ENCODE measurements around the gene SCART1.
"Not testable (repeated sequence)": the region's sequence is repeated elsewhere in the genome, so short reads cannot be mapped to it uniquely, and the experiment has no call there.

SCART1 gene

DNA sequence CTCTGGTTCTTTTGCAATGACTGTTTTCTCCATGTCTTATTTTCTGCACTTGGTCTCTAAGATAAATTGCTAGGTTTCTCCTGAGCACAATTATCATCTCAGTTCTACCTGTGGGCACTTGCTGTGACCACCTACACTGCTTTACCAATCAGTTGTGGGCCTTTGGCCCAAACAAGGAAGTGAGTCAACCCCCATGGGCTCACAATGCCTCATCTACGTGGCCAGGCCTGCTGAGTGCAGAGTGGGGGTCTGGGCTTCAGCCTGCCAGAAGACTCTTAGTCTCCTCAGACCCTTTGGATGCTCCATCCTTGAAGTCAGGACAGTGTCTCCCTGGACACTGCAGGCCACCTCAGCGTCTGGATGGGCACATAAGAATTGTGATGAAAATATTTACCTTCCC lies 20.3 kb downstream of the SCART1 start:
- DNase-seq (ENCODE audit: low read depth) = no peak

DNA sequence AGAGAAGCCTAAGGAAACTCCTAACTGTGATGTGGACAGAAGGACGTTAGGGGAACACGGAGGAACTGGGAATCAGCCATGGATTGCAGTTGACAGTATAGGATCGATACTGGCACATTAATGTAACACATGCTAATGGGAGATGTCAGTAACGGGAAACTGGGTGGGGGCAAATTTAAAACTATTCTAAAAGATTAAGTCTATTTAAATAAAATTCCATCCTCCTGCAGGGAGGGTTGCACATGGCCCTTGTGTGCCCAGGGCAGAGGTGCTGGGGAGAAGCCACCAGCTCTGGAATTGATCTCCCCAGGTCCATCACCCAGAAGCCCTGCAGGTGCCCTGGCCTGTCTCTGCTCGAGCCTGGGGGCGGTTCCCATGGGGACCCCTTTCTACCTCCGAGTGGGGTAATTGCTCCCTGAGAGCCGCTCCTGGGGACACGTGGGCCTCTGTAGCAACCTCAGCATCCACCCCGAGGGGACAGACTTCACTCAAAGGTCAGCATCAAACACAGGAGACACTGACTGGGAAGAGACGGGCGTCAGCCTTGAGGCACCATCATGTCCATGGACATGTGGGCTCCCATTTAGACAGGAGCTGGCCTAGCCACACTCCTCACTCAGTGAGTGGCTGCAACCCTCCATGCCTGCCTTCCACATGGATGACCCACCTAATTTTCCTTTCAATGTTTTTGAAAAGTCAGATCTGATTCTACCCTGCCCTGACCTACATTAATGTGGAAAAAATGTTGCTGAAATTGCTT lies 21.1 kb downstream of the SCART1 start:
- DNase-seq (ENCODE audit: low read depth) = no peak

GRCh38 chr10:133475425-133475734 lies 21.6 kb downstream of the SCART1 start:
- no peak for DNase-seq (ENCODE audit: low read depth)

GRCh38 chr10:133475821-133476640 lies 22.3 kb downstream of the SCART1 start:
- no peak for DNase-seq (ENCODE audit: low read depth)

GRCh38 chr10:133476641-133476990 lies 22.9 kb downstream of the SCART1 start:
- DNase-seq (ENCODE audit: low read depth) = no peak

DNA sequence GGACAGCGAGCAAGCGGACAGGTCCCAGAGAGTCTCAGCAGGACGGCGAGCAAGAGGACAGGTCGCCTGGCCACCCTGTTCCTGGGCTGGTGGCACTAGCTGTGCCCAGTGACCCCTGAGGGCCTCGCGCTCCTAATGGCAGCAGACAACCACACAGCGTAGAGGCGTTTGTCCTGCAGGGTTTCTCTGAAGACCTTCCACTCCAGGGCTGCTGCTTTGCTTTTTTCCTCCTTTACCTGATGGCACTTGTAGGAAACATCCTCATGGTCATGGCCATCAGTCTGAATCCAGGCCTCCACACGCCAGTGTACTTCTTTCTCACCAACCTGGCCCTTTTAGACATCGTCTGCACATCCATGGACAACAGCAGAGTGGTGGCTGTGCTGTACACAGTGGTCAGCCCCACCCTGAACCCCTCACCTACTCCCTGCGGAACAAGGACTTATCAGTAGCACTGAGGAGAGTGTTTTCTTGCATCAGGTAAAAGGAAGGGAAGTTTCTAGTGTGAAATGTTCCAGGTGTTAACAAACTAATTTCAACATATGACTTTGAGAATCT lies 27.4 kb downstream of the SCART1 start:
- no peak for DNase-seq (ENCODE audit: low read depth)

- DNase-seq (ENCODE audit: low read depth) = no peak
Measured at GRCh38 chr10:133481657-133482056, 27.9 kb downstream of the SCART1 start.

- DNase-seq (ENCODE audit: low read depth) = no peak
Measured at GRCh38 chr10:133484818-133485217, 31.1 kb downstream of the SCART1 start.

DNA sequence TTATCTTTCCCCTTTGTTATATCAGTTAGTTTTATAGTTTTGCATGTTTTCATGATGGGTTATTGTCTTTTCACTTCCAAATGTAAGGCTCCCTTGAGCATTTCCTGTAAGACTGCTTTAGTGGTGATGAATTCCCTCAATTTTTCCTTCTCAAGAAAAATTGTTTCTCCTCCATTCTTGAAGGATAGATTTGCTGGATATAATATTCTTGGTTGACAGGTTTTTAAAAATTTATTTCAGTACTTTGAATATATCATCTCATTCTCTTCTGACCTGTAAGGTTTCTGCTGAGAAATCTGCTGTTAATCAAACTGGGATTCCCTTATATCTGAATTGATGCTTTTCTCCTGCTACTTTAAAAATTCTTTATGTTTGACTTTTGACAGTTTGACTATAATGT lies 33.3 kb downstream of the SCART1 start:
- no peak for DNase-seq (ENCODE audit: low read depth)

GRCh38 chr10:133488354-133488753 lies 34.6 kb downstream of the SCART1 start:
- DNase-seq (ENCODE audit: low read depth) = no peak

DNA sequence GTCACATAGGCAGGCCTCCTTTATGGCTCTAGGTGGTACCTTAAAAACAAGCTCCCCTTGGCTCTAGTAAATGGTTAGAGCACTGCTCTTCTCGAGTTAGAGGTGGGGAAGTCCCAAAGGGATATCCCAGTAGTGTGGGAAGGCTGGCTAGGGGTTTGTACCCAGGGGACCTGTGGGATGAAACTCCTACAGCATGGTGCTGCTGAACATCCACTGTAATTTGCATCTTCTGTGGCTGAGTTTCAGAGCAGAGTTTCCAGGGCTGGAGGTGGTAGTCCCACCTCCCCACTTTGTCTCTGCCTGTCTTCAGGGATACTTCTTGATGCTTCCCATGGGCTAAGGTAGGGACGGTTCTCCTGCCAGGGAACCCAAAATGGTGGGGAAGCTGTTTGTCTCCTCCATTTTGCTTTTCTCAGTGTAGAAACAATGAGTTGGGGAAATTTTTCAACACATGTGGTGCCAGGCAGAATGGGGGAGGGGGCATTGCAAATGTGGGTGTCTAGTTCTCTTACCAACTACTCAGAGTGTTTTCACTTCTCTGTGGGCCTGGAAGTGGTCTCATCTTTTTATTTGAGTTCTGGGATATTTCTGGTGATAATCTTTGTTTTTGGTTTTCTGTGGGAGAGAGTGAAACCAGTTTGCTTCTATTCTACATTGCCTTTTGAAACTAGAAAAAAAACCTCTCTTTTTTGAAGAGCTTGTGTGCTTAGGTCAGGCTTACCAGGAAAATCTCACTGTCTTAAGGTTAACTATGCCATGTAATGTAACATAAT lies 36.3 kb downstream of the SCART1 start:
- no peak for DNase-seq (ENCODE audit: low read depth)

DNA sequence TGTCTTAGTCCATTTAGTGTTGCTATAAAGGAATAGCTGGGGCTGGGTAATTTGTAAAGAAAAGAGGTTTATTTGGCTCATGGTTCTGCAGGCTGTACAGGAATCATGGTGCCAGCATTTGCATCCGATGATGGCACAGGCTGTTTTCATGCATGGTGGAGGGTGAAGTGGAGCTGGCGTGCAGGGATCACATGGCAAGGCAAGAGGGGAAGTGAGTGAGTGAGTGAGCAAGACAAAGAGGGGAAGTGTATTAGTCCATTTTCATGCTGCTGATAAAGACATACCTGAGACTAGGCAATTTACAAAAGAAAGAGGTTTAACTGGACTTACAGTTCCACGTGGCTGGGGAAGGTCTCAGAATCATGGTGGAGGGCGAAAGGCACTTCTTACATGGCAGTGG lies 39.8 kb downstream of the SCART1 start:
- DNase-seq (ENCODE audit: low read depth) = not testable (repeated sequence)

DNA sequence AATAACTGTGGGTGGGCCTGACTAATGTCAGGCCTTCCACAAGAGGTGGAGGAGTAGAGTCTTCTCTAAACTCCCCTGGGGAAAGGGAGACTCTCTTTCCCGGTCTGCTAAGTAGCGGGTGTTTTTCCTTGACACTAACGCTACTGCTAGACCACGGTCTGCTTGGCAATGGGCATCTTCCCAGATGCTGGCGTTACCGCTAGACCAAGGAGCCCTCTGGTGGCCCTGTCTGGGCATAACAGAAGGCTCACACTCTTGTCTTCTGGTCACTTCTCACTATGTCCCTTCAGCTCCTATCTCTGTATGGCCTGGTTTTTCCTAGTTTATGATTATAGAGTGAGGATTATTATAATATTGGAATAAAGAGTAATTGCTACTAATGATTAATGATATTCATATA lies 43.6 kb downstream of the SCART1 start:
- not testable (repeated sequence) for DNase-seq (ENCODE audit: low read depth)

- not testable (repeated sequence) for DNase-seq (ENCODE audit: low read depth)
Measured at GRCh38 chr10:133499176-133499575, 45.4 kb downstream of the SCART1 start.

- not testable (repeated sequence) for DNase-seq (ENCODE audit: low read depth)
Measured at GRCh38 chr10:133500897-133501296, 47.2 kb downstream of the SCART1 start.

DNA sequence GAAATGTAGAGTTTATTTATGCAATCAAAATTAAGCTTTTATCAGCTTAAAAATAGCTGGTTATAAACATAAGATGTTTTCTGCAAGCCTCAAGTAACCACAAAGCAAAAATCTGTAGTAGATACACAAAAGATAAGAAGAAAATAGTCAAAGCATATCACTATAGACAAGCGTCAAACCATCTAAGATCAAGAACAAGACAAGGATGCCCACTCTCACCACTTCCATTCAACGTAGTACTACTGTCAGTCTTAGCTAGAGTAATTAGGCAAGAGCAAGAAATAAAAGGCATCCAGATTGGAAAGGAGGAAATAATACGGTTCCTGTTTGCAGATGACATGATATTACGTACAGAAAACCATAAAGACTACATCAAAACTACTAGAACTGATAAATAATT lies 56.0 kb downstream of the SCART1 start:
- DNase-seq (ENCODE audit: low read depth) = no peak

GRCh38 chr10:133511408-133511807 lies 57.7 kb downstream of the SCART1 start:
- DNase-seq (ENCODE audit: low read depth) = no peak

- no peak for DNase-seq (ENCODE audit: low read depth)
Measured at GRCh38 chr10:133511907-133512528, 58.3 kb downstream of the SCART1 start.

GRCh38 chr10:133515471-133515870 lies 61.7 kb downstream of the SCART1 start:
- no peak for DNase-seq (ENCODE audit: low read depth)

- DNase-seq (ENCODE audit: low read depth) = no peak
Measured at GRCh38 chr10:133516057-133516456, 62.3 kb downstream of the SCART1 start.

- not testable (repeated sequence) for DNase-seq (ENCODE audit: low read depth)
Measured at GRCh38 chr10:133518517-133518916, 64.8 kb downstream of the SCART1 start.
